D721Med (cell line): ENCODE data around the gene OBSL1.

ENCODE experiments used
- DNase-seq: peaks from one replicate; pipeline ENCODE4 v3.0.0; 2011; ENCODE audit warnings: low spot score; ENCODE audit not compliant: insufficient read length
- FAIRE-seq: peaks from 2 replicates; lab custom pipeline; 2011; peaks lifted over from hg19 to GRCh38; lab: Jason Lieb, UNC
- CTCF ChIP-seq: IDR thresholded peaks from 2 replicates; pipeline ENCODE4 v1.5.1; 2012; ENCODE audit warnings: mild to moderate bottlenecking, control low read depth; ENCODE audit not compliant: insufficient read depth; ENCODE audit errors: missing control alignments

OBSL1 gene

GRCh38 chr2:219565130-219566080 is 5.9 kb downstream of the OBSL1 start:
- TF ChIP-seq CTCF = no peak
- DNase-seq (peak; percentile 10), FAIRE-seq (no peak)

- no peak for TF ChIP-seq CTCF
- DNase-seq = no peak
- no peak for FAIRE-seq
Measured at GRCh38 chr2:219563271-219563928, 7.9 kb downstream of the OBSL1 start.

GRCh38 chr2:219562049-219563020 is 9.0 kb downstream of the OBSL1 start:
- DNase-seq = no peak
- FAIRE-seq = no peak
- no peak for TF ChIP-seq CTCF

- DNase-seq (no peak), FAIRE-seq (no peak)
- TF ChIP-seq CTCF = no peak
Measured at GRCh38 chr2:219561179-219562048, 9.9 kb downstream of the OBSL1 start.

GRCh38 chr2:219560893-219561178 is 10.5 kb downstream of the OBSL1 start:
- no peak for FAIRE-seq
- DNase-seq = no peak
- no peak for TF ChIP-seq CTCF
